Measurements from ENCODE around the gene PLGRKT.

Gene PLGRKT

GRCh38 chr9:5310851-5311250 is 126.9 kb downstream of the PLGRKT start:
- no peak for DNase-seq (ENCODE audit: low spot score)

All from AG08395 (cell line).